D721Med (cell line): ENCODE results near the gene PALM3.
A peak's percentile ranks its signal among the peaks of the same experiment; 100 is the strongest.

ENCODE experiments used
- DNase-seq: peaks from one replicate; pipeline ENCODE4 v3.0.0; 2011; ENCODE audit warnings: low spot score; ENCODE audit not compliant: insufficient read length
- FAIRE-seq: peaks from 2 replicates; lab custom pipeline; 2011; peaks lifted over from hg19 to GRCh38; lab: Jason Lieb, UNC
- TF ChIP-seq, protein P1 (sequence below): IDR thresholded peaks from 2 replicates; pipeline ENCODE4 v1.5.1; 2012; ENCODE audit warnings: mild to moderate bottlenecking, control low read depth; ENCODE audit not compliant: insufficient read depth; ENCODE audit errors: missing control alignments

PALM3 gene

DNA sequence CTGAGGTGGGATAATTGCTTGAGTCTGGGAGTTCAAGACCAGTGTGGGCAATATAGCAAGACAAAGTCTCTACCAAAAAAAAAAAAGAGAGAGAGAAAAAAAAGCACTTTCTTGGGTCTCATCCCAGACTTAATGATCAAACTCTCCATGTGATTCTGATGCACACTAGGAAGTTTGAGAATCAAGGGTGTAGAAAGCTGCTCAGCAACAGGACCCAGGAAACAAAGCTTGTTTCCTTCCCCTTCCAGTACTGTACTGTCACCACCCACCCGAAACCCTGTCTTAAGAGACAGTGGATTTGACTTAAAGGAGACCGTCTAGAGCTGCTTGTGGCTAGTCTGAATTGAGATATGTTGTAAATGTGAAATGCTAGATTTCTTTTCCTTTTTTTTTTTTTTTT, 16.5 kb upstream of the PALM3 start:
- DNase-seq (no peak), FAIRE-seq (no peak)
- TF ChIP-seq, protein P1, sequence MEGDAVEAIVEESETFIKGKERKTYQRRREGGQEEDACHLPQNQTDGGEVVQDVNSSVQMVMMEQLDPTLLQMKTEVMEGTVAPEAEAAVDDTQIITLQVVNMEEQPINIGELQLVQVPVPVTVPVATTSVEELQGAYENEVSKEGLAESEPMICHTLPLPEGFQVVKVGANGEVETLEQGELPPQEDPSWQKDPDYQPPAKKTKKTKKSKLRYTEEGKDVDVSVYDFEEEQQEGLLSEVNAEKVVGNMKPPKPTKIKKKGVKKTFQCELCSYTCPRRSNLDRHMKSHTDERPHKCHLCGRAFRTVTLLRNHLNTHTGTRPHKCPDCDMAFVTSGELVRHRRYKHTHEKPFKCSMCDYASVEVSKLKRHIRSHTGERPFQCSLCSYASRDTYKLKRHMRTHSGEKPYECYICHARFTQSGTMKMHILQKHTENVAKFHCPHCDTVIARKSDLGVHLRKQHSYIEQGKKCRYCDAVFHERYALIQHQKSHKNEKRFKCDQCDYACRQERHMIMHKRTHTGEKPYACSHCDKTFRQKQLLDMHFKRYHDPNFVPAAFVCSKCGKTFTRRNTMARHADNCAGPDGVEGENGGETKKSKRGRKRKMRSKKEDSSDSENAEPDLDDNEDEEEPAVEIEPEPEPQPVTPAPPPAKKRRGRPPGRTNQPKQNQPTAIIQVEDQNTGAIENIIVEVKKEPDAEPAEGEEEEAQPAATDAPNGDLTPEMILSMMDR, result no peak

DNA sequence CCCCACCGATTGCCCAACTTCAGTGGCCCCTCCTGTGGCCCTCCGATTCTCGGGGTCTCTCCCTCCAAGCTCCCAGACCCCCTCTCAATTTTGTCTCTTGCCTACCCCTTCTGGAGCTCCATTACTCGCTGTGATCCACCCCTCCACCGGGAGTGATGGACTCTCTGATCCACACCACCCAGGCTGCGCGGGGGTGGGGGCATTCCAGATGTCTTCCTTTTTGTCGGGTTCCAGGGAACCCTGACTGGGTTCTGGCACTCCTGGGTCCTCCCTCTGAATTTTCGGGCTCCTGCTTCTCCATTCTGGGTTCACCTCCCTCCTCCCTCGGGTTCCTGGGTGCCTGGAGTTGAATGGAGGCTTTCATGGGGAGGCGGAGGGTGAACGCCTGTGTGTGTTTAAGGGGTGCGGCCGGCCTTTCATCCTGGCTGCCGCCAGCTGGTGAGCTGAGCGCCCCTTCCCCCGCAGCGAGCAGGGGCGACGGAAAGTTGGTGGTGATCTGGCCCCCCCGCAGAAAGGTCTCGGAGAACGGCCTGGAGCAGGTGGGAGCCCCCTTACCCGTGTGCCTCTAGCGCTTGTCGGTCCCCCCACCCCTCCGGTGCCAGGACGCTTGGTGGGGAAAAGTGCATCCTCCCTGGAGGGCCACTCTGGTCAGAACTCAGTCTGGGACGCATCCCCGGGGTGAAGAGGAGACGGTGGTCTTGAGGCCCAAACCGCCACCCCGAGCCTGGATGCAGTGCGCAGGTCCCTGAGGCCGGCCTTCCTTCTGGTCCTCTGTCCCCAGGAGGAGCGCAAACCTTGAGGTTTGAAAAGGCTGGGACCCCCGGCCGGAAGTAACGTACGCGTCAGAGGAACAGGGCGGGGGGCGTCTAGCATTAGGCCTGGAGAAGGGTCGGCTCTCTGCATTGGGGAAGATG, 12.3 kb upstream of the PALM3 start:
- DNase-seq, result no peak

DNA sequence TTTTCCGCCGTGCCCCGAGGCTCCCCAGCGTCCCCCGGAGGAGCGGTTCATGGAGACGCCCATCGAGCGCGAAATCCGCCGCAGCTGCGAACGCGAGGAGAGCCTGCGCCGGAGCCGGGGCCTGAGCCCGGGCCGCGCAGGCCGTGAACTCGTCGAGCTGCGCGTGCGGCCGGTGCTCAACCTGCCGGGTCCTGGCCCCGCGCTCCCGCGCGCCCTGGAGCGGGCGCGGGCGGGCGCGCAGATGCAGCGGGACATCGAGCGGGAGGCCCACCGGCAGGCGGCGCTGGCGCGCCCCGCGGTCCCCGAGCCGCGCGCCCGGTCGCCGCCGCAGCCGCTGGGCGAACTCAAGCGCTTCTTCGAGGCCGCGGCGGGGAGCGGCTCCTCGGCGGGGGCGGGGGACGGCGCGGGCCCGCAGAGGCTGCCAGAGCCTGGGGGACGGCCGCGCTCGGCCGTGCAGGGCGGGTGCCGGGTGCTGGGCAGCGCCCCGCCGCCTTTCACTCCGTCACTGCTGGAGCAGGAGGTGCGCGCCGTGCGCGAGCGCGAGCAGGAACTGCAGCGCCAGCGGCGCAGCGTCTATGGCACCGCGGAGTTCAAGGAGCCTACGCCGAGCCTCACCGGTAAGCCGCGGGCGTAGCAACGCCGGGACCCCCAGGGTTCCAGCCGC, 11.5 kb upstream of the PALM3 start:
- DNase-seq (no peak), FAIRE-seq (no peak)
- TF ChIP-seq, protein P1, result peak; percentile 52

More for the DNA sequence above, 12.3 kb upstream of the PALM3 start:
- FAIRE-seq, result no peak
- TF ChIP-seq, protein P1, result no peak

DNA sequence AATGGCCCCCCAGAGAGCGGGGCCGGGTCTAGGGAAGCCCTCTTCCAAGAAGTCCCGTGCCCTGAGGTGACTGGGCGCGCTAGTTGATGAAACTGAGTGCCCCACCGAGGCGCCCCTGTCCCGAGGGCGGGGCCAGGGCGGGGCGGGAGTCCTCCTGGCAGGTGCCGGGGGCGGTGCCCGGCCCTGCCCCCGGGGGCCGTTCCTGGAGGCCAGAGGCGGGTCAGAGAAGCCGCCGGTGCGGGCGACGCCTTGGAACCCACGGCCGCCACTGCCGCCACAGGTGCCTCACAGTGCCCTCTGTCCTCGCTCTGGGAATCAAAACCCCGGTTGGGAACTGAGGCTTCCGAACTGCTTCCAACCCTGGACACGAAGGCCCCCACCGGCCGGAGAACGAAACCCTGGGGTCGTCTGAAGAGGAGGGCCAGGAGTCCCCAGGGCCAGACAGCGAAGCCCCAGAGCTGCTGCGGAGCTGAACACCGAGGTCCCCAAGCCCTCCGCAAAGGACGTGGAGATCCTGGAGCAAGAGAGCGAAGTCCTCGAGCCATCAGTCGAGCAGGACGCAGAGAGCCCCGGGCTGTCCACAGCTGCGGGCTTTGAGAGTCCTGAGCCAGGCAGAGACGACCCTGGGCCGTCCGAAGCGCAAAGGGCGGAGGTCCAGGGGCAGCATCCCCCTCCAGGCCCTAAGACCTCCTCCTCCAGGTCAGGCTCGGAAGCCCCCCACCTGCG, 10.8 kb upstream of the PALM3 start, which contains the start of gene MISP3:
Gene MISP3 (plus strand): TSS at position 252 of the 726 bp plus-strand sequence. CDS start 524 bp downstream, outside the sequence.
- DNase-seq (no peak), FAIRE-seq (no peak)
- TF ChIP-seq, protein P1, result no peak

DNA sequence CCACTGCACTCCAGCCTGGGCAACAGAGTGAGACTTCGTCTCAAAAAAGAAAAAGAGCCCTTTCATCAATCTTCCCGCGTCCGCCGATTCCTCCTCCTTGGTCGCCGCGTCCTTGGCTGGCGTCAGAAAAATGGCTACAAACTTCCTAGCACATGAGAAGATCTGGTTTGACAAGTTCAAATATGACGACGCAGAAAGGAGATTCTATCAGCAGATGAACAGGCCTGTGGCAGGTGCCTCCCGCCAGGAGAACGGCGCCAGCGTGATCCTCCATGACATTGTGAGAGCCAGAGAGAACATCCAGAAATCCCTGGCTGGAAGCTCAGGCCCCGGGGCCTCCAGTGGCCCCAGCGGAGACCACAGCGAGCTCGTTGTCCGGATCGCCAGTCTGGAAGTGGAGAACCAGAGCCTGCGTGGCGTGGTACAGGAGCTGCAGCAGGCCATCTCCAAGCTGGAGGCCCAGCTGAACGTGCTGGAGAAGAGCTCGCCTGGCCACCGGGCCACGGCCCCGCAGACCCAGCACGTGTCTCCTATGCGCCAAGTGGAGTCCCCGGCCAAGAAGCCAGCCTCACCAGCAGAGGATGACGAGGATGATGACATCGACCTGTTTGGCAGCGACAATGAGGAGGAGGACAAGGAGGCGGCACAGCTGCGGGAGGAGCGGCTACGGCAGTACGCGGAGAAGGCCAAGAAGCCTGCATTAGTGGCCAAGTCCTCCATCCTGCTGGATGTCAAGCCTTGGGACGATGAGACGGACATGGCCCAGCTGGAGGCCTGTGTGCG, 8.6 kb upstream of the PALM3 start:
- DNase-seq, result no peak
- TF ChIP-seq, protein P1, result no peak
- FAIRE-seq, result no peak

DNA sequence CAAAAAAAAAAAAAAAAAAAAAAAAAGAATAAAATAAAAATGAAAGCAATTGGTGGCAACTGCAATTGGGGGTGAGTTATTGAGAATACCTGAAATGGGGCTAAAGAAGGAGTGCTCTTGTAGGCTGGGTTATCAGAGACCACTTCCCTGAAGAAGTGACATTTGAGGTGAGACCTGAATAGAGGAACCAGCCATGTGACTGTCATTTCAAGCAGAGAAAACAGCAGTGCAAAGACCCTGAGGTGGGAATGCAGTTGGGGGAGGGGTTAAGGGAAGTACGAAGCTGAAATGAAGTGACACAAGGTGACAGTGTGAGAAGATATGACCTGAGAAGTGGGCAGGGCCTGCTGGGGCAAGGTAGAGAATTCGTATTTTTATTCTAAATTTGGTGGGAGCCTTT, 4.3 kb upstream of the PALM3 start:
- FAIRE-seq (no peak), DNase-seq (no peak)
- TF ChIP-seq, protein P1, result no peak
